Measurements from ENCODE around the gene LAMC2. TPM values are rescaled to one million over a fixed set of nuclear protein-coding genes. Genes with fewer than 3 reads are reported as not detected.

Gene LAMC2
- total and polyA plus RNA-seq, 2 experiments from 2014 or later, result 1.9 to 2.7 TPM

DNA sequence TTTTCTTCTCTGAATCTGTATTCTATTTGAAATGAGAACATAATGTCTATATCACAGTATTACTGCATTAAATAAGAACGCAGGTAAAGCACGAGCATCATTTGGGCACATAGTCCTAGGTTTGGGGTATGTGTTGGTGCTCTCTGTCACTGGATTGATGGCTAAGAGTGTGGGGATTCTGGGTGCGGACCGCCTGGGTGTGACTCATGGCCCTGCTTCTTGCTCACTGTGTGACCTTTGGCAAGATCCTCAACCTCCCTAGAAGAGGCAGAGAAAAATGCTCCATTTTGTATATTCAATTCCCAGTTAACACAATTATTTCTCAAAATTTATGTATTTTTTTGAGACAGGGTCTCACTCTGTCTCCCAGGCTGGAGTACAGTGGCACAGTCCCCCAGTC lies 99.7 kb downstream of the LAMC2 start:
- Histone ChIP-seq H3F3A (ENCODE audit: insufficient read depth) (peaks cover 6% of the 10 kb centered on the region), H2AFZ (no peak overlapping the region), H3K9ac (no peak overlapping the region), H3K27me3 (replicated peaks; ENCODE audit: insufficient read depth) (no peaks in the 10 kb centered on the region), H3K27ac (no peak overlapping the region), H4K20me1 (ENCODE audit: insufficient read depth) (no peaks in the 10 kb centered on the region), H3K4me1 (ENCODE audit: insufficient read depth) (peaks cover 18% of the 10 kb centered on the region), H3K36me3 (ENCODE audit: low read depth) (no peaks in the 10 kb centered on the region), H3K9me2 (ENCODE audit: insufficient read depth) (no peaks in the 10 kb centered on the region), H3K4me3 (no peak overlapping the region), H3K9me3 (ENCODE audit: low read depth) (no peaks in the 10 kb centered on the region), H3K4me2 (ENCODE audit: unreplicated experiment) (no peak overlapping the region), H3K79me2 (ENCODE audit: insufficient read depth) (no peaks in the 10 kb centered on the region)
- peak; percentile 33 for DNase-seq
- WGBS, 2 experiments (ENCODE audit: low coverage in 1 of 2, low lambda C conversion rate in 2 of 2, missing lambda C conversion rate in 2 of 2), result 86 to 94% methylated on average over 4 of the region's 4 CpGs
- in situ Hi-C loops (cut with MboI), result no loop called here
- no peak for TF ChIP-seq EZH2 (IDR thresholded peaks at IDR 0.05; ENCODE audit: insufficient read depth, poor library complexity, severe bottlenecking)
- no peak for TF ChIP-seq EZH2phosphoT487 (IDR thresholded peaks at IDR 0.05; ENCODE audit: insufficient read depth, low read depth)

- Histone ChIP-seq H3K36me3 (ENCODE audit: low read depth) (no peaks in the 10 kb centered on the region), H3K79me2 (ENCODE audit: insufficient read depth) (no peaks in the 10 kb centered on the region), H3K4me3 (no peak overlapping the region), H3K9ac (no peak overlapping the region), H3K4me1 (ENCODE audit: insufficient read depth) (peaks cover 15% of the 10 kb centered on the region), H3K9me3 (ENCODE audit: low read depth) (no peaks in the 10 kb centered on the region), H3K9me2 (ENCODE audit: insufficient read depth) (no peaks in the 10 kb centered on the region), H3K27ac (no peak overlapping the region), H2AFZ (no peak overlapping the region), H3K4me2 (ENCODE audit: unreplicated experiment) (no peak overlapping the region), H3K27me3 (replicated peaks; ENCODE audit: insufficient read depth) (no peaks in the 10 kb centered on the region), H3F3A (ENCODE audit: insufficient read depth) (0 out of 2 replicates have a peak, but pooled peaks cover 3% of the 10 kb centered on the region), H4K20me1 (ENCODE audit: insufficient read depth) (no peaks in the 10 kb centered on the region)
- in situ Hi-C loops (cut with MboI), result no loop called here
- 49 to 56% methylated on average over 5 of the region's 5 CpGs for WGBS, 2 experiments (ENCODE audit: low coverage in 1 of 2, low lambda C conversion rate in 2 of 2, missing lambda C conversion rate in 2 of 2)
- TF ChIP-seq EZH2 (IDR thresholded peaks at IDR 0.05; ENCODE audit: insufficient read depth, poor library complexity, severe bottlenecking), result no peak
- no peak for TF ChIP-seq EZH2phosphoT487 (IDR thresholded peaks at IDR 0.05; ENCODE audit: insufficient read depth, low read depth)
- peak; percentile 48 for DNase-seq
Measured at GRCh38 chr1:183287191-183287675, 101.2 kb downstream of the LAMC2 start.

GRCh38 chr1:183288583-183288982 lies 102.5 kb downstream of the LAMC2 start:
- Histone ChIP-seq H3K4me1 (ENCODE audit: insufficient read depth) (peaks cover 13% of the 10 kb centered on the region), H3K9me2 (ENCODE audit: insufficient read depth) (no peaks in the 10 kb centered on the region), H3K27me3 (replicated peaks; ENCODE audit: insufficient read depth) (no peaks in the 10 kb centered on the region), H3K4me3 (no peak overlapping the region), H4K20me1 (ENCODE audit: insufficient read depth) (no peaks in the 10 kb centered on the region), H2AFZ (no peak overlapping the region), H3K79me2 (ENCODE audit: insufficient read depth) (no peaks in the 10 kb centered on the region), H3K4me2 (ENCODE audit: unreplicated experiment) (no peak overlapping the region), H3K27ac (no peak overlapping the region), H3K36me3 (ENCODE audit: low read depth) (no peaks in the 10 kb centered on the region), H3K9me3 (ENCODE audit: low read depth) (no peaks in the 10 kb centered on the region), H3K9ac (no peak overlapping the region), H3F3A (ENCODE audit: insufficient read depth) (0 out of 2 replicates have a peak, but pooled peaks cover 3% of the 10 kb centered on the region)
- DNase-seq, result no peak
- in situ Hi-C loops (cut with MboI), result no loop called here
- TF ChIP-seq EZH2 (IDR thresholded peaks at IDR 0.05; ENCODE audit: insufficient read depth, poor library complexity, severe bottlenecking) (no peak), EZH2phosphoT487 (IDR thresholded peaks at IDR 0.05; ENCODE audit: insufficient read depth, low read depth) (no peak)
- WGBS, 2 experiments (ENCODE audit: low coverage in 1 of 2, low lambda C conversion rate in 2 of 2, missing lambda C conversion rate in 2 of 2), result 89 to 90% methylated on average over 2 of the region's 2 CpGs

DNA sequence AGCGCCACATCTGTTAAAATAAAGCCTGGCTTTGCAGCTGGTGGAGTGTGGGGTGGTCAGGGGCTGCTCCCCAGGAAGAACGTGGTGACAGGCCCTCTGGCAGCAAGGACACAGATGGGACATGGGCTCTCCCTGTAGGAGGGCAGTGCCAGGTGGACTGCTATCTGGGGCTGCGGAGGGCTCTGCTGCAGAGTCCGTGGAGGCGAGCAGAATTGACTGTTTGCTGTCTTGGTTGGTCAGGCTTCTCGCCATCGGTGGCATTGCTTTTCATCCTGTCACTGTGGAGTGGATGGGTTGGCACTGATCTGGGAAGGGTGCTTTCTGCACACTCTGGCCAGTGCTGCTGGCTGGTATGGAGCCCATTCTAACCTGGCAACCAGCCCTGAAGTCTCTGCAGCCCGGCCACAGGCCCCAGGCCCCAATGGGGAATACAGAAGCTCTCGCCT lies 103.0 kb downstream of the LAMC2 start:
- H3K79me2 ChIP-seq (ENCODE audit: insufficient read depth), result no peaks in the 10 kb centered on the region
- H3K9ac ChIP-seq, result no peak overlapping the region
- WGBS, 2 experiments (ENCODE audit: low coverage in 1 of 2, low lambda C conversion rate in 2 of 2, missing lambda C conversion rate in 2 of 2), result 87 to 90% methylated on average over 9 of the region's 9 CpGs
- TF ChIP-seq EZH2phosphoT487 (IDR thresholded peaks at IDR 0.05; ENCODE audit: insufficient read depth, low read depth) (no peak), EZH2 (IDR thresholded peaks at IDR 0.05; ENCODE audit: insufficient read depth, poor library complexity, severe bottlenecking) (no peak)
- no peaks in the 10 kb centered on the region for H4K20me1 ChIP-seq (ENCODE audit: insufficient read depth)
- H3F3A ChIP-seq (ENCODE audit: insufficient read depth), result 0 out of 2 replicates have a peak, but pooled peaks cover 3% of the 10 kb centered on the region
- no peak overlapping the region for H2AFZ ChIP-seq
- H3K9me2 ChIP-seq (ENCODE audit: insufficient read depth), result no peaks in the 10 kb centered on the region
- H3K27me3 ChIP-seq (replicated peaks; ENCODE audit: insufficient read depth), result no peaks in the 10 kb centered on the region
- no peak overlapping the region for H3K4me2 ChIP-seq (ENCODE audit: unreplicated experiment)
- no peaks in the 10 kb centered on the region for H3K9me3 ChIP-seq (ENCODE audit: low read depth)
- no peak for DNase-seq
- no peaks in the 10 kb centered on the region for H3K36me3 ChIP-seq (ENCODE audit: low read depth)
- in situ Hi-C loops (cut with MboI), result no loop called here
- no peak overlapping the region for H3K4me3 ChIP-seq
- H3K27ac ChIP-seq, result no peak overlapping the region
- H3K4me1 ChIP-seq (ENCODE audit: insufficient read depth), result peaks cover 13% of the 10 kb centered on the region
